Measurements from ENCODE around the gene MBLAC1. TPM values are rescaled to one million over a fixed set of nuclear protein-coding genes. Genes with fewer than 3 reads are reported as not detected.
A peak's percentile ranks its signal among the peaks of the same experiment; 100 is the strongest.

The MBLAC1 gene
- total and polyA plus RNA-seq, 9 of the 15 experiments (the other 6 are each of a cell fraction or from before 2014, with no cell fraction given): 0.03 to 3.1 (median 0.52) TPM

DNA sequence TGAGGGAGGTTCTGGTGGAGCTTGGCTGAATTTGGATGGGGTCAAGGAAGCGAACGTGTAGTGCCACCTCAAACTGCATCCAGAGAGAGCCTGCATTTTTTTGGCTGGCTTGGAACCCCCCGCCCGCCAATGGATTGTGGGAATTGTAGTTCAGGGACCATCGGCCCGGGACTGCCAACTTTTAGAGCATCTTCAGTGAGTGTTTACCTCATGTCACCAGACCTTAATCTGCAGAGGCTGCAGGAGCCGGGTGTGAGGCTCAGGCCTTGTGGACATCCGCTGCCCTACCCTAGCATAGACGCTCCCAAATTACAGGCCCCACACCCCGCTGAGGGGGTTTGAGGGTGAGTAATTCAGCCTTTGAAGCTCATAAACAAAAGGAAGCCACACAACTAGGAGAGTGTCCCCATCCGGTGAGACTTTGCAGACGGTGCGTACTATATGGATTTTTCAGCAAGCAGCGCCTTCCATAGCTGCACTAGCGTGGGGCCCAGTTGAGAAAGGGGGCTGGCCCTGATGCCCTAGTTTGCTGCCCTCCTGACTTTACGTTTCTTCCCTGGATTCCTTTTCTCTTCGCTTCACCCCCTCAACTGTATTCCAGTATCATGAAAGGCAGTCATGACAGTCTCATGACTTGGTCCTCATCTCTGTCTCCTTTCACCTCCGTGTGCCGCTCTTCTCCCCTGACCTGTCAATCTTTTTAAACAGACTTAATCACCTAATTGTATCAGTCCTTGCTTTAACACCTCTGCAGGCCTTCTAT is 6.6 kb upstream of the MBLAC1 start (continued):
- TF ChIP-seq NRF1 (conservative IDR thresholded peaks at IDR 0.05 in 1 of 2, IDR thresholded peaks at IDR 0.05 in 1 of 2) (no peak), ESRRA (IDR thresholded peaks at IDR 0.05; ENCODE audit: borderline replicate concordance, low read depth) (0 out of 2 replicates have a peak, but pooled peaks have one; percentile 9), EWSR1 (IDR thresholded peaks at IDR 0.05; ENCODE audit: borderline replicate concordance, low read depth, partially characterized antibody) (no peak), SETDB1 (IDR thresholded peaks at IDR 0.05; ENCODE audit: low read length) (no peak), SAP30 (IDR thresholded peaks at IDR 0.05; ENCODE audit: borderline replicate concordance, insufficient read depth, low read depth, low read length, poor library complexity, severe bottlenecking) (no peak), ETV1 (tag; conservative IDR thresholded peaks at IDR 0.05; ENCODE audit: low read depth) (peak; percentile 8), KLF6 (CRISPR knock-in tag; IDR thresholded peaks at IDR 0.05; ENCODE audit: borderline replicate concordance) (no peak), ADNP (tag; IDR thresholded peaks at IDR 0.05) (no peak), PHB (CRISPR knock-in tag; IDR thresholded peaks at IDR 0.05) (peak; percentile 11; the same call in 1 of the 2 replicates), ZNF79 (CRISPR knock-in tag; IDR thresholded peaks at IDR 0.05; ENCODE audit: low read depth) (no peak), MEF2D (tag; conservative IDR thresholded peaks at IDR 0.05; ENCODE audit: low read depth) (no peak), NR2C1 (IDR thresholded peaks at IDR 0.05) (no peak), NR2C1 (tag; IDR thresholded peaks at IDR 0.05) (peak; percentile 25; the same call in 1 of the 2 replicates), ZNF584 (CRISPR knock-in tag; IDR thresholded peaks at IDR 0.05; ENCODE audit: low read depth) (no peak), YBX1 (IDR thresholded peaks at IDR 0.05) (no peak), ZNF740 (CRISPR knock-in tag; IDR thresholded peaks at IDR 0.05) (no peak; the same call in 1 of the 2 replicates), ZNF740 (tag; IDR thresholded peaks at IDR 0.05) (peak in 1 of 2 experiments; percentile 18; a peak in 1 of 4 replicates), CREB3L1 (IDR thresholded peaks at IDR 0.05; ENCODE audit: borderline replicate concordance, low read depth) (0 out of 2 replicates have a peak, but pooled peaks have one; percentile 32), PRDM10 (IDR thresholded peaks at IDR 0.05; ENCODE audit: partially characterized antibody) (peak; percentile 92), ZBTB7A (IDR thresholded peaks at IDR 0.05; ENCODE audit: borderline replicate concordance, control insufficient read depth, low read depth, low read length) (0 out of 2 replicates have a peak, but pooled peaks have one; percentile 57), ZBTB1 (CRISPR knock-in tag; IDR thresholded peaks at IDR 0.05; ENCODE audit: borderline replicate concordance, low read depth) (no peak)
